Fibroblast of lung (primary cell): ENCODE results near the gene LSAMP. TPM values are rescaled to one million over a fixed set of nuclear protein-coding genes. Genes with fewer than 3 reads are reported as not detected.

Experiments
- DNase-seq, 2 donors: peaks; one replicate each; pipeline versions ENCODE4 v3.0.0 to v3.0.0-alpha.2; 2010; ENCODE audit warnings: low read depth in 2 of 2
- H2AFZ ChIP-seq: 2 replicates; pipeline ENCODE4 v1.5.1; 2012; ENCODE audit warnings: low read length, control low read depth, inconsistent platforms
- H3K27ac ChIP-seq: 2 replicates; pipeline ENCODE4 v1.5.1; 2011; ENCODE audit warnings: low read length, control low read depth; ENCODE audit not compliant: insufficient read depth
- H3K27me3 ChIP-seq: 2 replicates; pipeline ENCODE4 v1.5.1; 2011; ENCODE audit warnings: mild to moderate bottlenecking, low read length; ENCODE audit not compliant: control insufficient read depth, insufficient read depth
- H3K36me3 ChIP-seq: 2 replicates; pipeline ENCODE4 v1.5.1; 2011; ENCODE audit warnings: low read length; ENCODE audit not compliant: control insufficient read depth, insufficient read depth
- H3K4me1 ChIP-seq: 2 replicates; pipeline ENCODE4 v1.5.1; 2011; ENCODE audit warnings: low read length; ENCODE audit not compliant: control insufficient read depth, insufficient read depth; ENCODE audit errors: extremely low read depth
- H3K4me2 ChIP-seq: 2 replicates; pipeline ENCODE4 v1.5.1; 2011; ENCODE audit warnings: low read length, control low read depth; ENCODE audit not compliant: insufficient read depth; ENCODE audit errors: extremely low read depth
- H3K4me3 ChIP-seq, 4 experiments: fragments of 200-600 bp in 1 of 4; sonication (generic) in 1 of 4; replicated peaks in 1 of 4; 2 replicates each; pipeline ENCODE4 v1.5.1; 2011 to 2016; ENCODE audit warnings: low read length in 4 of 4, low read depth in 3 of 4, mild to moderate bottlenecking in 3 of 4, control low read depth in 2 of 4, inconsistent platforms in 1 of 4, mixed read lengths in 1 of 4; ENCODE audit not compliant: insufficient read depth in 1 of 4; ENCODE audit errors: control extremely low read depth in 1 of 4
- H3K79me2 ChIP-seq: 2 replicates; pipeline ENCODE4 v1.5.1; 2012; ENCODE audit warnings: mild to moderate bottlenecking, low read length, inconsistent platforms; ENCODE audit not compliant: control insufficient read depth, insufficient read depth
- H3K9ac ChIP-seq: 2 replicates; pipeline ENCODE4 v1.5.1; 2011; ENCODE audit warnings: mild to moderate bottlenecking, low read length, control low read depth; ENCODE audit not compliant: insufficient read depth
- H3K9me3 ChIP-seq: 2 replicates; pipeline ENCODE4 v1.5.1; 2012; ENCODE audit warnings: low read depth, low read length; ENCODE audit not compliant: control insufficient read depth, insufficient read depth
- H4K20me1 ChIP-seq: 2 replicates; pipeline ENCODE4 v1.5.1; 2011; ENCODE audit warnings: low read length; ENCODE audit not compliant: control insufficient read depth, insufficient read depth; ENCODE audit errors: extremely low read depth
- EZH2 ChIP-seq: IDR thresholded peaks from 2 replicates; pipeline ENCODE4 v1.5.1; 2012; ENCODE audit warnings: low read length, control low read depth, mild to moderate bottlenecking; ENCODE audit errors: missing control alignments
- polyA plus RNA-seq, 2 donors: library from polyadenylated mRNA; depleted of rRNA in 1 of 2; stranded (reverse) in 1 of 2; unstranded in 1 of 2; fragments of >200 nt; gene quantifications; 2 replicates each; pipeline ENCODE4 v1.2.1, GENCODE V29; 2011 to 2012; ENCODE audit warnings: missing spikeins in 1 of 2
- total RNA-seq: library from RNA; depleted of rRNA; stranded (reverse); fragments of >200 nt; gene quantifications from 2 replicates; pipeline ENCODE4 v1.2.1, GENCODE V29; 2014
- TF ChIP-seq, protein P1 (sequence below), 2 donors: IDR thresholded peaks in 1 of 2; conservative IDR thresholded peaks in 1 of 2; 1 replicate in 1 of 2; 2 replicates in 1 of 2; pipeline ENCODE4 v1.5.1; 2011 to 2012; ENCODE audit warnings: low read length in 2 of 2, control low read depth in 1 of 2, inconsistent platforms in 1 of 2, low read depth in 1 of 2, mild to moderate bottlenecking in 1 of 2

The LSAMP gene
- total and polyA plus RNA-seq, 2 donors (not counting 1 experiment from before 2014, with no cell fraction given), result 4.8 to 5.9 TPM

GRCh38 chr3:116246406-116246980 lies 198.8 kb downstream of the LSAMP start:
- DNase-seq, result no peak
- Histone ChIP-seq H3K27me3 (no peaks in the 10 kb centered on the region), H3K36me3 (no peaks in the 10 kb centered on the region), H3K9me3 (no peaks in the 10 kb centered on the region), H3K79me2 (no peaks in the 10 kb centered on the region), H3K9ac (no peak overlapping the region), H2AFZ (no peak overlapping the region), H4K20me1 (no peaks in the 10 kb centered on the region), H3K27ac (no peak overlapping the region), H3K4me2 (no peak overlapping the region), H3K4me1 (no peaks in the 10 kb centered on the region), H3K4me3 (no peak overlapping the region)
- TF ChIP-seq, protein P1, sequence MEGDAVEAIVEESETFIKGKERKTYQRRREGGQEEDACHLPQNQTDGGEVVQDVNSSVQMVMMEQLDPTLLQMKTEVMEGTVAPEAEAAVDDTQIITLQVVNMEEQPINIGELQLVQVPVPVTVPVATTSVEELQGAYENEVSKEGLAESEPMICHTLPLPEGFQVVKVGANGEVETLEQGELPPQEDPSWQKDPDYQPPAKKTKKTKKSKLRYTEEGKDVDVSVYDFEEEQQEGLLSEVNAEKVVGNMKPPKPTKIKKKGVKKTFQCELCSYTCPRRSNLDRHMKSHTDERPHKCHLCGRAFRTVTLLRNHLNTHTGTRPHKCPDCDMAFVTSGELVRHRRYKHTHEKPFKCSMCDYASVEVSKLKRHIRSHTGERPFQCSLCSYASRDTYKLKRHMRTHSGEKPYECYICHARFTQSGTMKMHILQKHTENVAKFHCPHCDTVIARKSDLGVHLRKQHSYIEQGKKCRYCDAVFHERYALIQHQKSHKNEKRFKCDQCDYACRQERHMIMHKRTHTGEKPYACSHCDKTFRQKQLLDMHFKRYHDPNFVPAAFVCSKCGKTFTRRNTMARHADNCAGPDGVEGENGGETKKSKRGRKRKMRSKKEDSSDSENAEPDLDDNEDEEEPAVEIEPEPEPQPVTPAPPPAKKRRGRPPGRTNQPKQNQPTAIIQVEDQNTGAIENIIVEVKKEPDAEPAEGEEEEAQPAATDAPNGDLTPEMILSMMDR (conservative IDR thresholded peaks at IDR 0.05 in 1 of 2, IDR thresholded peaks at IDR 0.05 in 1 of 2; ENCODE audit: low read depth in 1 of 2, low read length in 2 of 2), result no peak
- no peak for TF ChIP-seq EZH2

DNA sequence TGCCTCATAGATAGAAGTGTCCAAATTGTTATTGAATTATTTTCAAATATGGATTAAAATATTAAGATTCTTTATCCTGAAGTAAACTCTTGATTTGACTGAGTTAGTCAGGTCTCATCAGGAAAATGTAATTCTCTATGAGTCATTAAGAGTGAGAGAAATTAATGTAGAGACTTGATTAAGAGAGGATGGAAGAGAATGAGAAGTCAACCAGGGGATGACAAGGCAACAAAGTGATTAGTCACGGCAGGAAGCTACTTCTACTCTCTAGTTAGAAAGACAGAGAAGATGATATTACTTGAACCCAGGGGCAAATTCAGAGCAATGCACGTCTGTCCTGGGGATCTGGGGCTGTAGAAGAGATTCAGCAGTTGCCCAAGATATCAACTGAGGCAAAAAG lies 202.5 kb downstream of the LSAMP start:
- H2AFZ ChIP-seq, result no peak overlapping the region
- H4K20me1 ChIP-seq, result no peaks in the 10 kb centered on the region
- DNase-seq, result no peak
- H3K36me3 ChIP-seq, result no peaks in the 10 kb centered on the region
- no peak overlapping the region for H3K4me3 ChIP-seq
- H3K4me2 ChIP-seq, result no peak overlapping the region
- H3K4me1 ChIP-seq, result no peaks in the 10 kb centered on the region
- H3K27me3 ChIP-seq, result no peaks in the 10 kb centered on the region
- TF ChIP-seq, protein P1 (conservative IDR thresholded peaks at IDR 0.05 in 1 of 2, IDR thresholded peaks at IDR 0.05 in 1 of 2; ENCODE audit: low read depth in 1 of 2, low read length in 2 of 2), result no peak
- no peak for TF ChIP-seq EZH2
- no peak overlapping the region for H3K9ac ChIP-seq
- H3K27ac ChIP-seq, result no peak overlapping the region
- no peaks in the 10 kb centered on the region for H3K79me2 ChIP-seq
- no peaks in the 10 kb centered on the region for H3K9me3 ChIP-seq

GRCh38 chr3:116241677-116242076 lies 203.6 kb downstream of the LSAMP start:
- Histone ChIP-seq H3K36me3 (no peaks in the 10 kb centered on the region), H2AFZ (no peak overlapping the region), H3K27me3 (no peaks in the 10 kb centered on the region), H3K9ac (no peak overlapping the region), H4K20me1 (no peaks in the 10 kb centered on the region), H3K9me3 (no peaks in the 10 kb centered on the region), H3K27ac (no peak overlapping the region), H3K79me2 (no peaks in the 10 kb centered on the region), H3K4me3 (no peak overlapping the region), H3K4me2 (no peak overlapping the region), H3K4me1 (no peaks in the 10 kb centered on the region)
- no peak for DNase-seq
- TF ChIP-seq, protein P1 (conservative IDR thresholded peaks at IDR 0.05 in 1 of 2, IDR thresholded peaks at IDR 0.05 in 1 of 2; ENCODE audit: low read depth in 1 of 2, low read length in 2 of 2), result no peak
- TF ChIP-seq EZH2, result no peak
